GM12891 (cell line): ENCODE measurements around the gene MBTPS2.

Experiments
- POLR2A ChIP-seq: IDR thresholded peaks from 2 replicates; pipeline ENCODE4 v1.6.1; 2011; ENCODE audit warnings: low read depth, low read length, control low read depth
- POLR2AphosphoS5 ChIP-seq: IDR thresholded peaks from 2 replicates; pipeline ENCODE4 v1.6.1; 2011; ENCODE audit warnings: low read depth, low read length, control low read depth
- TAF1 ChIP-seq: IDR thresholded peaks from 2 replicates; pipeline ENCODE4 v1.6.1; 2011; ENCODE audit warnings: low read depth, low read length, control low read depth

DNA sequence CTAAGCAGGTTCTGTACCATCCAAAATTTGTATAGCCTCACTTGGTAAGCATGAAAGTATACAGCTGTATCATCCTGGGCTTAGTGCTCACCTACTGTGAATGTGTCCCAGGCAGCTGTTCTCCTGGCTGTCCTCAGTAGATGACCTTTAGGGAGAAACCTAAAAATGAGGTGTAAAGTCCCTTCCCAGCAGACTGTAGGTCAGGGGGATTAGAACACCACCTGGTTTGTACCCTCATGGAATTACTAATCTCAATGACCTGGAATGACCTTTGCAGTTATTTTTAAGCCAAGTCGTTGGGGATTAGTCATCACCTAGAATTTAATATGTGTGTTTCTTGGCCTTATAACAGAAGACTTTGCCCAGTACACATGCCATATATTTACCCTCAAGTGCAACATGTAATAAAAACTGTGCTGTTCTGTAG, 39.1 kb upstream of the MBTPS2 start:
- no peak for TF ChIP-seq POLR2A
- TF ChIP-seq POLR2AphosphoS5: no peak
- TF ChIP-seq TAF1: no peak
